Stimulated activated CD8-positive, alpha-beta memory T cell treated with anti-CD3 and anti-CD28 coated beads, Interleukin-12 subunit alpha, Interleukin-12 subunit beta, amount 100 ng/mL, for 24 hours (primary cell): ENCODE measurements around the gene KRTAP10-1.

ENCODE experiments used
- DNase-seq: peaks from one replicate; pipeline ENCODE4 v3.0.0-alpha.2; 2020; ENCODE audit errors: extremely low read depth

KRTAP10-1 gene

GRCh38 chr21:44548922-44549321, 8.9 kb upstream of the KRTAP10-1 start:
- DNase-seq = no peak

- no peak for DNase-seq
These were observed 8.4 kb upstream of the KRTAP10-1 start for GRCh38 chr21:44548381-44548780.

- no peak for DNase-seq
These were observed 7.8 kb upstream of the KRTAP10-1 start for GRCh38 chr21:44547656-44548331.

- no peak for DNase-seq
These were observed 4.6 kb upstream of the KRTAP10-1 start for GRCh38 chr21:44544566-44544965.

- no peak for DNase-seq
These were observed 2.7 kb upstream of the KRTAP10-1 start for GRCh38 chr21:44542716-44543115.

GRCh38 chr21:44540741-44541288, 820 bp upstream of the KRTAP10-1 start:
- DNase-seq = no peak

GRCh38 chr21:44539046-44539445, 949 bp downstream of the KRTAP10-1 start:
- no peak for DNase-seq

GRCh38 chr21:44537930-44538911, 1.8 kb downstream of the KRTAP10-1 start:
- DNase-seq = no peak

GRCh38 chr21:44535963-44536362, 4.0 kb downstream of the KRTAP10-1 start:
- DNase-seq = no peak

- no peak for DNase-seq
These were observed 5.3 kb downstream of the KRTAP10-1 start for GRCh38 chr21:44534688-44535087.

GRCh38 chr21:44533891-44534627, 5.9 kb downstream of the KRTAP10-1 start:
- no peak for DNase-seq

- DNase-seq = no peak
These were observed 6.7 kb downstream of the KRTAP10-1 start for GRCh38 chr21:44533121-44533890.

GRCh38 chr21:44532712-44533111, 7.3 kb downstream of the KRTAP10-1 start:
- DNase-seq = no peak

GRCh38 chr21:44531606-44532564, 8.1 kb downstream of the KRTAP10-1 start:
- DNase-seq = no peak

GRCh38 chr21:44530903-44531605, 8.9 kb downstream of the KRTAP10-1 start:
- no peak for DNase-seq

- DNase-seq = no peak
These were observed 9.6 kb downstream of the KRTAP10-1 start for GRCh38 chr21:44530221-44530902.

GRCh38 chr21:44529503-44530125, 10.4 kb downstream of the KRTAP10-1 start:
- no peak for DNase-seq

GRCh38 chr21:44529011-44529421, 11.0 kb downstream of the KRTAP10-1 start:
- DNase-seq = no peak
